CD4-positive, CD25-positive, alpha-beta regulatory T cell (primary cell): ENCODE results near the gene RARS1. TPM values are rescaled to one million over a fixed set of nuclear protein-coding genes. Genes with fewer than 3 reads are reported as not detected.

ENCODE experiments used
- ATAC-seq, 2 donors: fragments of 150-1000 bp; cut with Tn5 transposase; one replicate each; pipeline ENCODE4 v1.10.0; 2021; ENCODE audit warnings: low read depth in 2 of 2, moderate number of reproducible peaks in 2 of 2, moderate library complexity in 1 of 2
- DNase-seq, 3 donors: peaks; one replicate each; pipeline versions ENCODE4 v3.0.0 to v3.0.0-alpha.2; 2012 to 2022; ENCODE audit warnings: mixed read lengths in 1 of 3
- H3K27ac ChIP-seq: one replicate; pipeline ENCODE4 v1.7.0; 2013; ENCODE audit warnings: mild to moderate bottlenecking, low read length; ENCODE audit not compliant: insufficient read depth, poor library complexity, severe bottlenecking
- H3K27me3 ChIP-seq: one replicate; pipeline ENCODE4 v1.7.0; 2013; ENCODE audit warnings: low read length; ENCODE audit not compliant: control insufficient read depth, insufficient read depth
- H3K36me3 ChIP-seq: one replicate; pipeline ENCODE4 v1.7.0; 2013; ENCODE audit warnings: mild to moderate bottlenecking, low read length, moderate library complexity; ENCODE audit not compliant: control insufficient read depth, insufficient read depth
- H3K4me1 ChIP-seq: 2 replicates; pipeline ENCODE4 v1.7.0; 2013; ENCODE audit warnings: mild to moderate bottlenecking, low read length; ENCODE audit not compliant: insufficient read depth, control insufficient read depth, poor library complexity, severe bottlenecking
- H3K4me3 ChIP-seq: one replicate; pipeline ENCODE4 v1.7.0; 2013; ENCODE audit warnings: low read depth, mild to moderate bottlenecking, low read length, moderate library complexity
- H3K9me3 ChIP-seq, 2 experiments: 1 replicate in 1 of 2; 2 replicates in 1 of 2; pipeline ENCODE4 v1.7.0; 2013; ENCODE audit warnings: low read length in 2 of 2, mild to moderate bottlenecking in 1 of 2, moderate library complexity in 1 of 2; ENCODE audit not compliant: control insufficient read depth in 2 of 2
- H3K27ac Mint-ChIP-seq, 3 donors: one replicate each; pipeline ENCODE4 v1.8.0; 2020 to 2022; ENCODE audit warnings: mild to moderate bottlenecking in 3 of 3, mixed read lengths in 3 of 3, moderate library complexity in 2 of 3
- H3K27me3 Mint-ChIP-seq: one replicate; pipeline ENCODE4 v1.8.0; 2022; ENCODE audit warnings: mild to moderate bottlenecking, mixed read lengths
- H3K36me3 Mint-ChIP-seq: one replicate; pipeline ENCODE4 v1.8.0; 2020; ENCODE audit warnings: mixed read lengths
- H3K4me1 Mint-ChIP-seq, 4 donors: one replicate each; pipeline ENCODE4 v1.8.0; 2020 to 2022; ENCODE audit warnings: mixed read lengths in 4 of 4, mild to moderate bottlenecking in 1 of 4
- H3K4me3 Mint-ChIP-seq, 4 donors: one replicate each; pipeline ENCODE4 v1.8.0; 2020 to 2022; ENCODE audit warnings: mild to moderate bottlenecking in 4 of 4, mixed read lengths in 4 of 4, moderate library complexity in 3 of 4
- H3K9me3 Mint-ChIP-seq, 7 donors: one replicate each; pipeline ENCODE4 v1.8.0; 2020 to 2022; ENCODE audit warnings: mixed read lengths in 7 of 7, mild to moderate bottlenecking in 3 of 7, moderate library complexity in 2 of 7
- polyA plus RNA-seq, 4 donors: library from polyadenylated mRNA; unstranded; fragments of 300-500 nt; fragmentation: Illumina TruSeq; gene quantifications; one replicate each; pipeline ENCODE4 v1.2.3, GENCODE V29; 2021
- total RNA-seq: library from RNA; stranded (reverse); gene quantifications from one replicate; pipeline ENCODE4 v1.2.3, GENCODE V29; 2022

RARS1 gene
- total and polyA plus RNA-seq, 5 donors from 2014 or later: 16.1 to 46.9 (median 17.9) TPM

DNA sequence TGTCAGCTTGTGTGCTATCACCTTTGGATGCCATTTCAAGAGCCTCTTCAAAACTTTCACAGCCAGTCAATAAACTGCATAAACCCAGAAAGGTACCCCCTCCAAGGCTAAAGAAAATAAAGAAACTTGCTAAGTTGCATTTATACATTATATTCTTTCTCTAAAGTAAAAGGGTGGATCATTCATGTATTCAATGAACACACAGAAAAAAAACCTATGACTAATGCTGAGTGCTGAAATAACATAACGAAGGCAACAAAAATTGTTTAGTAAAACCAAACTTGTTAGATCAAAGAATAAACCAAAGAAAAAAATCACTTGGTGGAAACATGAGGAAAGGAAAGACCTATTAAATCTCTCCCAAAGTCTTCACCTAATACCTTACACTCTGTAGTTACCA, 77.7 kb downstream of the RARS1 start:
- no peak overlapping the region for H3K4me3 Mint-ChIP-seq
- Histone ChIP-seq H3K27ac (no peak overlapping the region), H3K36me3 (peaks cover 70% of the 10 kb centered on the region), H3K4me3 (no peak overlapping the region), H3K9me3 (no peaks in the 10 kb centered on the region), H3K4me1 (no peaks in the 10 kb centered on the region), H3K27me3 (no peaks in the 10 kb centered on the region)
- no peaks in the 10 kb centered on the region for H3K9me3 Mint-ChIP-seq
- H3K27me3 Mint-ChIP-seq: no peaks in the 10 kb centered on the region
- H3K36me3 Mint-ChIP-seq: peaks cover 35% of the 10 kb centered on the region
- ATAC-seq: no peak
- peaks cover 10 to 39% (median 15%) of the 10 kb centered on the region in 4 donors for H3K4me1 Mint-ChIP-seq
- no peak for DNase-seq
- H3K27ac Mint-ChIP-seq: no peak overlapping the region

DNA sequence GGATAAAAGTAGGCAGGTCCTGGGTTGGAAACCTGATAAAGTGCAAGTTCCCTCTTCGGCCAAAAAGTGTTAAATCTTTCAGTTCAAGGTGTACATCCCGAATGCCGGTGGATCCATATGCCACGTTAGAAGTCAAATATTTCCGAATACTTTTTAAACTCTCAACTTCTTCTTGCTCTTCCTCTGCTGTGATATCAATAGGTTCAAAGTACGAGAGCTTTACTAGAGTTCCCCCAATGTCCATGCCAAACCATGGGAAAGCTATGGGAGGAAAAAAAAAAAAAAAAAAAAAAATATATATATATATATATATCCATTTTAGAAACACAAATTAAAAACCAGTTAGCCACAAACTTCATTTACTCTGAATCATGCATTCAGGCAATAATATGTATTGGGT, 82.5 kb downstream of the RARS1 start:
- Histone ChIP-seq H3K36me3 (peaks cover 39% of the 10 kb centered on the region), H3K4me3 (no peak overlapping the region), H3K4me1 (no peaks in the 10 kb centered on the region), H3K27ac (no peak overlapping the region), H3K27me3 (no peaks in the 10 kb centered on the region), H3K9me3 (no peaks in the 10 kb centered on the region)
- Mint-ChIP-seq H3K4me3 (no peak overlapping the region), H3K9me3 (no peaks in the 10 kb centered on the region), H3K27me3 (no peaks in the 10 kb centered on the region), H3K36me3 (peaks cover 24% of the 10 kb centered on the region), H3K27ac (no peak overlapping the region), H3K4me1 (peaks cover 21 to 28% (median 25%) of the 10 kb centered on the region in 4 donors)
- ATAC-seq: no peak
- DNase-seq: no peak

Other genes with a start within 250 kb of the RARS1 start
- gene WWC1, start 194.8 kb upstream of the RARS1 start, total RNA-seq: 1.2 TPM
- gene WWC1, start 194.8 kb upstream of the RARS1 start, polyA plus RNA-seq: 1 to 10 TPM in 1 of 4 donors, under 1 TPM in 2, not detected in 1; 0.07 to 1.5 (median 0.67) TPM
- not detected for gene FBLL1, start 42.8 kb downstream of the RARS1 start, total RNA-seq
- gene FBLL1, start 42.8 kb downstream of the RARS1 start, polyA plus RNA-seq: not detected
- 38.7 TPM for gene PANK3, start 92.9 kb downstream of the RARS1 start, total RNA-seq
- gene PANK3, start 92.9 kb downstream of the RARS1 start, polyA plus RNA-seq: 10 to 100 TPM in 1 of 4 donors, 1 to 10 TPM in 3; 4.7 to 11.7 (median 6.3) TPM